MM.1S (cell line): ENCODE measurements around the gene KLHL36.

Source experiments
- CTCF ChIP-seq: fragments of 300-600 bp; sonication (generic); IDR thresholded peaks from 2 replicates; pipeline ENCODE4 v1.5.1; 2016; ENCODE audit warnings: antibody characterized with exemption, low read length, mixed read lengths
- EZH2 ChIP-seq: fragments of 300-600 bp; sonication (generic); optimal IDR thresholded peaks from 2 replicates; pipeline ENCODE3; 2017; ENCODE audit warnings: low read depth, mild to moderate bottlenecking, antibody characterized with exemption, low read length, mixed read lengths

GRCh38 chr16:84643180-84643583 is 5.1 kb upstream of the KLHL36 start:
- TF ChIP-seq CTCF (no peak), EZH2 (no peak)
